ENCODE results near the gene NRDE2.

NRDE2 gene

GRCh38 chr14:90301668-90302090, 30.1 kb downstream of the NRDE2 start:
- no peak overlapping the region for H3K27ac ChIP-seq (ENCODE audit: low read length)
- no peak overlapping the region for H2AFZ ChIP-seq (ENCODE audit: low read depth, low read length)
- H3K9ac ChIP-seq (ENCODE audit: low read length), result no peak overlapping the region
- no peaks in the 10 kb centered on the region for H3K27me3 ChIP-seq (ENCODE audit: low read depth, low read length)
- peaks cover 9% of the 10 kb centered on the region for H3K4me1 ChIP-seq (ENCODE audit: low read length)
- H3K9me3 ChIP-seq (ENCODE audit: insufficient read depth, low read length), result no peaks in the 10 kb centered on the region
- peak; percentile 54 for TF ChIP-seq CTCF (IDR thresholded peaks at IDR 0.05; ENCODE audit: low read depth, low read length)
- TF ChIP-seq EZH2phosphoT487 (IDR thresholded peaks at IDR 0.05; ENCODE audit: low read depth), result no peak
- H3K36me3 ChIP-seq (replicated peaks; ENCODE audit: low read depth, low read length), result peaks cover 19% of the 10 kb centered on the region
- no peak overlapping the region for H3K4me2 ChIP-seq (ENCODE audit: low read length)
- no peaks in the 10 kb centered on the region for H4K20me1 ChIP-seq (ENCODE audit: insufficient read depth, low read length)
- H3K79me2 ChIP-seq (ENCODE audit: low read length), result no peaks in the 10 kb centered on the region
- H3K4me3 ChIP-seq (ENCODE audit: low read length), result no peak overlapping the region

GRCh38 chr14:90301122-90301521, 30.6 kb downstream of the NRDE2 start:
- Histone ChIP-seq H3K4me1 (ENCODE audit: low read length) (peaks cover 9% of the 10 kb centered on the region), H3K4me2 (ENCODE audit: low read length) (no peak overlapping the region), H3K27ac (ENCODE audit: low read length) (no peak overlapping the region), H3K27me3 (ENCODE audit: low read depth, low read length) (no peaks in the 10 kb centered on the region), H3K9ac (ENCODE audit: low read length) (no peak overlapping the region), H3K79me2 (ENCODE audit: low read length) (no peaks in the 10 kb centered on the region), H3K36me3 (replicated peaks; ENCODE audit: low read depth, low read length) (peaks cover 19% of the 10 kb centered on the region), H4K20me1 (ENCODE audit: insufficient read depth, low read length) (no peaks in the 10 kb centered on the region), H3K4me3 (ENCODE audit: low read length) (no peak overlapping the region), H2AFZ (ENCODE audit: low read depth, low read length) (no peak overlapping the region), H3K9me3 (ENCODE audit: insufficient read depth, low read length) (no peaks in the 10 kb centered on the region)
- TF ChIP-seq CTCF (IDR thresholded peaks at IDR 0.05; ENCODE audit: low read depth, low read length), result no peak
- no peak for TF ChIP-seq EZH2phosphoT487 (IDR thresholded peaks at IDR 0.05; ENCODE audit: low read depth)

- no peaks in the 10 kb centered on the region for H3K79me2 ChIP-seq (ENCODE audit: low read length)
- TF ChIP-seq CTCF (IDR thresholded peaks at IDR 0.05; ENCODE audit: low read depth, low read length) (no peak), EZH2phosphoT487 (IDR thresholded peaks at IDR 0.05; ENCODE audit: low read depth) (no peak)
- peaks cover 17% of the 10 kb centered on the region for H3K36me3 ChIP-seq (replicated peaks; ENCODE audit: low read depth, low read length)
- H4K20me1 ChIP-seq (ENCODE audit: insufficient read depth, low read length), result no peaks in the 10 kb centered on the region
- no peaks in the 10 kb centered on the region for H3K27me3 ChIP-seq (ENCODE audit: low read depth, low read length)
- no peak overlapping the region for H3K4me3 ChIP-seq (ENCODE audit: low read length)
- no peak overlapping the region for H3K9ac ChIP-seq (ENCODE audit: low read length)
- H3K9me3 ChIP-seq (ENCODE audit: insufficient read depth, low read length), result no peaks in the 10 kb centered on the region
- H3K4me2 ChIP-seq (ENCODE audit: low read length), result no peak overlapping the region
- no peak overlapping the region for H3K27ac ChIP-seq (ENCODE audit: low read length)
- peaks cover 9% of the 10 kb centered on the region for H3K4me1 ChIP-seq (ENCODE audit: low read length)
- H2AFZ ChIP-seq (ENCODE audit: low read depth, low read length), result no peak overlapping the region
Observed at GRCh38 chr14:90300611-90301047, 31.1 kb downstream of the NRDE2 start.

GRCh38 chr14:90299408-90299807, 32.3 kb downstream of the NRDE2 start:
- H4K20me1 ChIP-seq (ENCODE audit: insufficient read depth, low read length), result no peaks in the 10 kb centered on the region
- H3K36me3 ChIP-seq (replicated peaks; ENCODE audit: low read depth, low read length), result peaks cover 14% of the 10 kb centered on the region
- no peak overlapping the region for H3K4me3 ChIP-seq (ENCODE audit: low read length)
- no peak for TF ChIP-seq EZH2phosphoT487 (IDR thresholded peaks at IDR 0.05; ENCODE audit: low read depth)
- TF ChIP-seq CTCF (IDR thresholded peaks at IDR 0.05; ENCODE audit: low read depth, low read length), result no peak
- H3K27me3 ChIP-seq (ENCODE audit: low read depth, low read length), result no peaks in the 10 kb centered on the region
- H3K27ac ChIP-seq (ENCODE audit: low read length), result no peak overlapping the region
- H3K79me2 ChIP-seq (ENCODE audit: low read length), result no peaks in the 10 kb centered on the region
- no peak overlapping the region; the same call in 1 of the 2 replicates for H3K4me2 ChIP-seq (ENCODE audit: low read length)
- H3K4me1 ChIP-seq (ENCODE audit: low read length), result peaks cover 9% of the 10 kb centered on the region
- no peak overlapping the region for H2AFZ ChIP-seq (ENCODE audit: low read depth, low read length)
- H3K9ac ChIP-seq (ENCODE audit: low read length), result no peak overlapping the region
- H3K9me3 ChIP-seq (ENCODE audit: insufficient read depth, low read length), result no peaks in the 10 kb centered on the region

Data from OCI-LY3 (cell line).